ENCODE results near the gene GSE1. TPM values are rescaled to one million over a fixed set of nuclear protein-coding genes. Genes with fewer than 3 reads are reported as not detected.

The GSE1 gene
- total and polyA plus RNA-seq, 2 of the 13 experiments (the other 11 are each of a cell fraction or from before 2014, with no cell fraction given): 16.1 to 31.2 TPM

DNA sequence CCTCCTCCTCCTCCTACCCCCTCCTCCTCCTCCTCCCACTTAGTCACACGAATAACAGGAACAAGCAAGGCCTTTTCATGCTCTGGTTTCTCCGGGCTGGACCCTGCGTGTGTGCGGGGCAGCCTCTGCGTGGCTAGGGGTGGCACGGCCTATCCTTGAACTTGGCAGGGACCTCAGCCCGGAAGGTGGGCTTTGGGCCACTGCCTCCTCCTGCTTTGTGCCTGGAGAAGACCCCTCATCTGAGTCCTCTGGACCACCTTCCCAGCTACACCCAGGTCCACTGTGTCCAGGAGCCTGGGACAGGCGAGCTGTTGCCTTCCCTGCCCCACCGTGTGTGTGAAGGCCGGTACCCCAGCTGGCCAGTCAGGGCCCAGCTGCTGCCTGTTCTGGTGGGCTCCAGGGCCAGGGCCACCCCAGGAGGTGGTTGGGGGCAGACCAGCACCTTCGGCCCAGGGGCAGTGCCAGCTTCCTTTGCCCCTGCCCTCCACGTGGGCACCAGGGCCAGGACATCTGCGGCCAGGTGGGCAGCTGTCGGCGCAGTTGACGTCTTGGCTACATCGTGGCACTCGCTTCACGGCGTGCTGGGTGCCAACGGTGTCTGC, 40.3 kb downstream of the GSE1 start:
- in situ Hi-C loops (cut with HindIII; ENCODE audit: extremely low pct_ligation_motif_present, low pct_unique_long_range_greater_than_20kb): no loop called here
- Histone ChIP-seq H3K9me3 (ENCODE audit: low read length) (no peaks in the 10 kb centered on the region), H3K36me3 (replicated peaks in 1 of 2; ENCODE audit: control insufficient read depth in 1 of 2, insufficient read depth in 2 of 2, low read length in 2 of 2) (peaks cover 58 to 67% of the 10 kb centered on the region in 2 experiments), H3K4me1 (ENCODE audit: insufficient read depth, low read length) (peaks cover 17% of the 10 kb centered on the region), H3K4me2 (ENCODE audit: low read depth, low read length) (no peak overlapping the region), H3K27me3 (ENCODE audit: control insufficient read depth in 1 of 2, insufficient read depth in 2 of 2, low read length in 2 of 2) (no peaks in the 10 kb centered on the region), H3K27ac (ENCODE audit: extremely low read length, insufficient read depth, low read length) (no peak overlapping the region), H3K9ac (ENCODE audit: insufficient read depth, low read depth, low read length) (no peak overlapping the region), H4K20me1 (ENCODE audit: insufficient read depth, low read length) (peaks cover 48% of the 10 kb centered on the region), H3K79me2 (ENCODE audit: insufficient read depth, low read length) (no peaks in the 10 kb centered on the region), H3K4me3 (replicated peaks in 1 of 3; ENCODE audit: insufficient read depth in 1 of 3, low read depth in 2 of 3, low read length in 3 of 3) (no peak overlapping the region), H2AFZ (ENCODE audit: low read length) (no peak overlapping the region)
- FAIRE-seq (no peak), DNase-seq (ENCODE audit: low spot score) (no peak), ATAC-seq (no peak)
- BruUV-seq (replicated peaks): no TSS peak
- 96% methylated on average over 20 of the region's 21 CpGs for WGBS (ENCODE audit: low lambda C conversion rate)
- intact Hi-C loops (cut with micrococcal nuclease; ENCODE audit: unreplicated experiment): no loop called here
- POLR2A ChIA-PET: no interaction called here
- CTCF ChIA-PET (ENCODE audit: low intra/inter-chr PET ratio, low total read pairs): no interaction called here
- TF ChIP-seq AGO2 (optimal IDR thresholded peaks at IDR 0.05; ENCODE audit: low read depth, low read length) (peak; percentile 65), RAD51 (IDR thresholded peaks at IDR 0.05; ENCODE audit: borderline replicate concordance) (no peak), ZNF766 (CRISPR knock-in tag; IDR thresholded peaks at IDR 0.05; ENCODE audit: borderline replicate concordance) (no peak), ZKSCAN1 (IDR thresholded peaks at IDR 0.05; ENCODE audit: low read length) (no peak), ZNF839 (CRISPR knock-in tag; IDR thresholded peaks at IDR 0.05; ENCODE audit: borderline replicate concordance) (0 out of 2 replicates have a peak, but pooled peaks have one; percentile 36), FOXP1 (IDR thresholded peaks at IDR 0.05) (no peak), FOXP1 (CRISPR knock-in tag; IDR thresholded peaks at IDR 0.05) (no peak), HBP1 (CRISPR knock-in tag; IDR thresholded peaks at IDR 0.05; ENCODE audit: low read depth) (no peak), AGO1 (IDR thresholded peaks at IDR 0.05; ENCODE audit: low read depth, low read length, poor library complexity, severe bottlenecking) (peak; percentile 7), KLF15 (CRISPR knock-in tag; IDR thresholded peaks at IDR 0.05; ENCODE audit: borderline replicate concordance) (no peak), ZNF335 (CRISPR knock-in tag; IDR thresholded peaks at IDR 0.05) (no peak), NPAS2 (CRISPR knock-in tag; IDR thresholded peaks at IDR 0.05; ENCODE audit: borderline replicate concordance) (no peak), HNRNPL (IDR thresholded peaks at IDR 0.05; ENCODE audit: low read depth, low read length) (peak; percentile 84), PCBP1 (IDR thresholded peaks at IDR 0.05; ENCODE audit: borderline replicate concordance, low read depth, low read length) (0 out of 2 replicates have a peak, but pooled peaks have one; percentile 92), NFIC (IDR thresholded peaks at IDR 0.05; ENCODE audit: low read length) (no peak), HNRNPK (IDR thresholded peaks at IDR 0.05; ENCODE audit: low read depth, low read length, poor library complexity, severe bottlenecking) (peak; percentile 97), TOE1 (CRISPR knock-in tag; IDR thresholded peaks at IDR 0.05) (no peak), PCBP2 (optimal IDR thresholded peaks at IDR 0.05; ENCODE audit: low read depth, low read length, poor library complexity, severe bottlenecking) (peak; percentile 47), PLRG1 (conservative IDR thresholded peaks at IDR 0.05) (no peak), IRF9 (CRISPR knock-in tag; IDR thresholded peaks at IDR 0.05; ENCODE audit: borderline replicate concordance) (no peak), NFE2L1 (CRISPR knock-in tag; IDR thresholded peaks at IDR 0.05; ENCODE audit: borderline replicate concordance) (0 out of 2 replicates have a peak, but pooled peaks have one; percentile 40)
- TF ChIP-seq, protein P1, sequence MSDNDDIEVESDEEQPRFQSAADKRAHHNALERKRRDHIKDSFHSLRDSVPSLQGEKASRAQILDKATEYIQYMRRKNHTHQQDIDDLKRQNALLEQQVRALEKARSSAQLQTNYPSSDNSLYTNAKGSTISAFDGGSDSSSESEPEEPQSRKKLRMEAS (IDR thresholded peaks at IDR 0.05): no peak
- TF ChIP-seq, protein P2, sequence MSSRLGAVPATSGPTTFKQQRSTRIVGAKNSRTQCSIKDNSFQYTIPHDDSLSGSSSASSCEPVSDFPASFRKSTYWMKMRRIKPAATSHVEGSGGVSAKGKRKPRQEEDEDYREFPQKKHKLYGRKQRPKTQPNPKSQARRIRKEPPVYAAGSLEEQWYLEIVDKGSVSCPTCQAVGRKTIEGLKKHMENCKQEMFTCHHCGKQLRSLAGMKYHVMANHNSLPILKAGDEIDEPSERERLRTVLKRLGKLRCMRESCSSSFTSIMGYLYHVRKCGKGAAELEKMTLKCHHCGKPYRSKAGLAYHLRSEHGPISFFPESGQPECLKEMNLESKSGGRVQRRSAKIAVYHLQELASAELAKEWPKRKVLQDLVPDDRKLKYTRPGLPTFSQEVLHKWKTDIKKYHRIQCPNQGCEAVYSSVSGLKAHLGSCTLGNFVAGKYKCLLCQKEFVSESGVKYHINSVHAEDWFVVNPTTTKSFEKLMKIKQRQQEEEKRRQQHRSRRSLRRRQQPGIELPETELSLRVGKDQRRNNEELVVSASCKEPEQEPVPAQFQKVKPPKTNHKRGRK (CRISPR knock-in tag; IDR thresholded peaks at IDR 0.05): no peak
